ENCODE results near the gene CCNQ.

CCNQ gene

GRCh38 chrX:153598541-153599191 is at the start of gene CCNQ:
CCNQ (minus strand) TSS chrX:153599139; CDS start chrX:153599073, 66 bp downstream.
- peaks cover 3% of the 10 kb centered on the region for H3K9me3 ChIP-seq (ENCODE audit: control insufficient read depth, low read depth, low read length)
- peaks cover 6% of the 10 kb centered on the region for H3K27me3 ChIP-seq (ENCODE audit: control insufficient read depth, insufficient read depth, low read length)
- H3K27ac ChIP-seq (ENCODE audit: low read length) = no peak within 1 kb of the TSS
- H3K4me3 ChIP-seq (ENCODE audit: low read length) = peak within 1 kb of the TSS; percentile 54
- H3K9ac ChIP-seq (ENCODE audit: low read length) = no peak within 1 kb of the TSS
- H3K4me1 ChIP-seq (ENCODE audit: control insufficient read depth, low read depth, low read length) = no peaks in the 10 kb centered on the region
- H3K36me3 ChIP-seq (ENCODE audit: control insufficient read depth, low read depth, low read length) = no peaks in the 10 kb centered on the region

- Histone ChIP-seq H3K9ac (ENCODE audit: low read length) (no peak overlapping the region), H3K36me3 (ENCODE audit: control insufficient read depth, low read depth, low read length) (no peaks in the 10 kb centered on the region), H3K27me3 (ENCODE audit: control insufficient read depth, insufficient read depth, low read length) (peaks cover 66% of the 10 kb centered on the region), H3K4me1 (ENCODE audit: control insufficient read depth, low read depth, low read length) (no peaks in the 10 kb centered on the region), H3K9me3 (ENCODE audit: control insufficient read depth, low read depth, low read length) (peaks cover 3% of the 10 kb centered on the region), H3K4me3 (ENCODE audit: low read length) (peak overlapping the region; percentile 9), H3K27ac (ENCODE audit: low read length) (no peak overlapping the region)
Observed at GRCh38 chrX:153647461-153648357, 48.8 kb upstream of the CCNQ start.

GRCh38 chrX:153646620-153647373 is 47.9 kb upstream of the CCNQ start, which contains the start of gene DUSP9:
DUSP9 (plus strand) TSS chrX:153647203; CDS start chrX:153647954, 751 bp downstream.
- peak within 1 kb of the TSS; percentile 9 for H3K4me3 ChIP-seq (ENCODE audit: low read length)
- H3K36me3 ChIP-seq (ENCODE audit: control insufficient read depth, low read depth, low read length) = no peaks in the 10 kb centered on the region
- H3K27ac ChIP-seq (ENCODE audit: low read length) = no peak within 1 kb of the TSS
- no peaks in the 10 kb centered on the region for H3K9me3 ChIP-seq (ENCODE audit: control insufficient read depth, low read depth, low read length)
- H3K9ac ChIP-seq (ENCODE audit: low read length) = no peak within 1 kb of the TSS
- peaks cover 73% of the 10 kb centered on the region for H3K27me3 ChIP-seq (ENCODE audit: control insufficient read depth, insufficient read depth, low read length)
- no peaks in the 10 kb centered on the region for H3K4me1 ChIP-seq (ENCODE audit: control insufficient read depth, low read depth, low read length)

- no peaks in the 10 kb centered on the region for H3K4me1 ChIP-seq (ENCODE audit: control insufficient read depth, low read depth, low read length)
- no peaks in the 10 kb centered on the region for H3K9me3 ChIP-seq (ENCODE audit: control insufficient read depth, low read depth, low read length)
- H3K36me3 ChIP-seq (ENCODE audit: control insufficient read depth, low read depth, low read length) = no peaks in the 10 kb centered on the region
- peaks cover 81% of the 10 kb centered on the region for H3K27me3 ChIP-seq (ENCODE audit: control insufficient read depth, insufficient read depth, low read length)
- H3K4me3 ChIP-seq (ENCODE audit: low read length) = no peak overlapping the region
- no peak overlapping the region for H3K27ac ChIP-seq (ENCODE audit: low read length)
- no peak overlapping the region for H3K9ac ChIP-seq (ENCODE audit: low read length)
Observed at GRCh38 chrX:153645921-153646488, 47.1 kb upstream of the CCNQ start.

- Histone ChIP-seq H3K4me1 (ENCODE audit: control insufficient read depth, low read depth, low read length) (no peaks in the 10 kb centered on the region), H3K4me3 (ENCODE audit: low read length) (no peak overlapping the region), H3K9ac (ENCODE audit: low read length) (no peak overlapping the region), H3K27ac (ENCODE audit: low read length) (no peak overlapping the region), H3K36me3 (ENCODE audit: control insufficient read depth, low read depth, low read length) (no peaks in the 10 kb centered on the region), H3K27me3 (ENCODE audit: control insufficient read depth, insufficient read depth, low read length) (peaks cover 89% of the 10 kb centered on the region), H3K9me3 (ENCODE audit: control insufficient read depth, low read depth, low read length) (no peaks in the 10 kb centered on the region)
Observed at GRCh38 chrX:153645151-153645550, 46.2 kb upstream of the CCNQ start.

- Histone ChIP-seq H3K4me3 (ENCODE audit: low read length) (peak overlapping the region; percentile 14), H3K4me1 (ENCODE audit: control insufficient read depth, low read depth, low read length) (no peaks in the 10 kb centered on the region), H3K9me3 (ENCODE audit: control insufficient read depth, low read depth, low read length) (no peaks in the 10 kb centered on the region), H3K27me3 (ENCODE audit: control insufficient read depth, insufficient read depth, low read length) (peaks cover 93% of the 10 kb centered on the region), H3K36me3 (ENCODE audit: control insufficient read depth, low read depth, low read length) (no peaks in the 10 kb centered on the region), H3K9ac (ENCODE audit: low read length) (no peak overlapping the region), H3K27ac (ENCODE audit: low read length) (no peak overlapping the region)
Observed at GRCh38 chrX:153644356-153645125, 45.6 kb upstream of the CCNQ start.

GRCh38 chrX:153643431-153644351 is 44.8 kb upstream of the CCNQ start:
- peaks cover 85% of the 10 kb centered on the region for H3K27me3 ChIP-seq (ENCODE audit: control insufficient read depth, insufficient read depth, low read length)
- no peak overlapping the region for H3K9ac ChIP-seq (ENCODE audit: low read length)
- H3K27ac ChIP-seq (ENCODE audit: low read length) = no peak overlapping the region
- H3K36me3 ChIP-seq (ENCODE audit: control insufficient read depth, low read depth, low read length) = no peaks in the 10 kb centered on the region
- peak overlapping the region; percentile 33 for H3K4me3 ChIP-seq (ENCODE audit: low read length)
- H3K4me1 ChIP-seq (ENCODE audit: control insufficient read depth, low read depth, low read length) = no peaks in the 10 kb centered on the region
- H3K9me3 ChIP-seq (ENCODE audit: control insufficient read depth, low read depth, low read length) = no peaks in the 10 kb centered on the region

- Histone ChIP-seq H3K9me3 (ENCODE audit: control insufficient read depth, low read depth, low read length) (no peaks in the 10 kb centered on the region), H3K27me3 (ENCODE audit: control insufficient read depth, insufficient read depth, low read length) (peaks cover 76% of the 10 kb centered on the region), H3K36me3 (ENCODE audit: control insufficient read depth, low read depth, low read length) (no peaks in the 10 kb centered on the region), H3K9ac (ENCODE audit: low read length) (no peak overlapping the region), H3K4me3 (ENCODE audit: low read length) (no peak overlapping the region), H3K27ac (ENCODE audit: low read length) (no peak overlapping the region), H3K4me1 (ENCODE audit: control insufficient read depth, low read depth, low read length) (no peaks in the 10 kb centered on the region)
Observed at GRCh38 chrX:153642655-153643430, 43.9 kb upstream of the CCNQ start.

- Histone ChIP-seq H3K9ac (ENCODE audit: low read length) (no peak overlapping the region), H3K9me3 (ENCODE audit: control insufficient read depth, low read depth, low read length) (no peaks in the 10 kb centered on the region), H3K4me3 (ENCODE audit: low read length) (no peak overlapping the region), H3K4me1 (ENCODE audit: control insufficient read depth, low read depth, low read length) (no peaks in the 10 kb centered on the region), H3K27ac (ENCODE audit: low read length) (no peak overlapping the region), H3K36me3 (ENCODE audit: control insufficient read depth, low read depth, low read length) (no peaks in the 10 kb centered on the region), H3K27me3 (ENCODE audit: control insufficient read depth, insufficient read depth, low read length) (peaks cover 69% of the 10 kb centered on the region)
Observed at GRCh38 chrX:153642051-153642654, 43.2 kb upstream of the CCNQ start.

All from iPS-18a (cell line).